Gastrocnemius medialis (tissue), 4 donors: ENCODE data around the gene NHLRC2.

Experiments
- POLR2A ChIP-seq, 2 donors: fragments of 450-650 bp; IDR thresholded peaks; one replicate each; pipeline ENCODE4 v1.6.1; 2017; ENCODE audit warnings: antibody characterized with exemption in 2 of 2, mild to moderate bottlenecking in 2 of 2, moderate library complexity in 2 of 2
- TF ChIP-seq, protein P1 (sequence below), 5 experiments: fragments of 450-650 bp in 3 of 5; fragments of 200-600 bp in 2 of 5; sonication (generic) in 2 of 5; IDR thresholded peaks in 4 of 5; conservative IDR thresholded peaks in 1 of 5; 1 replicate in 4 of 5; 2 replicates in 1 of 5; pipeline ENCODE4 v1.5.1; 2016 to 2019; ENCODE audit warnings: antibody characterized with exemption in 5 of 5, mild to moderate bottlenecking in 3 of 5, moderate library complexity in 3 of 5

DNA sequence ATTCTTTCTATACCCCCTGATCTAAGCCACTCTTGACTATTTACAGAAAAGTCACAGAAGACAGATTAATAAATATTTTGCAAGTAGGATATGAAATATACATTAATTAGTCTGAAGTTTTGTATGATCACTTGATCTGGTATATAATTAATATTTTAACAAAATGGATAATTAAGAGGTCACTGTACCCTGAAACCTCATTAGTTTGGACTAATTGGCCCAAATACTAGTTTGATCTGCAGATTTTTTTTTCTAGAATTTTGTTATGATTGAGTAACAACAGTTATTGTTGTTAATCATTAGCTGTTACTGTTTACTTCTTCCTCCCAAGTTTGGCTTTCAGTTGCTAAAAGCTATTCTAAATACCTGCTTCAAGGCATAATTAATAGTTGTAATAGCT, 2.7 kb downstream of the NHLRC2 start:
- TF ChIP-seq, protein P1, sequence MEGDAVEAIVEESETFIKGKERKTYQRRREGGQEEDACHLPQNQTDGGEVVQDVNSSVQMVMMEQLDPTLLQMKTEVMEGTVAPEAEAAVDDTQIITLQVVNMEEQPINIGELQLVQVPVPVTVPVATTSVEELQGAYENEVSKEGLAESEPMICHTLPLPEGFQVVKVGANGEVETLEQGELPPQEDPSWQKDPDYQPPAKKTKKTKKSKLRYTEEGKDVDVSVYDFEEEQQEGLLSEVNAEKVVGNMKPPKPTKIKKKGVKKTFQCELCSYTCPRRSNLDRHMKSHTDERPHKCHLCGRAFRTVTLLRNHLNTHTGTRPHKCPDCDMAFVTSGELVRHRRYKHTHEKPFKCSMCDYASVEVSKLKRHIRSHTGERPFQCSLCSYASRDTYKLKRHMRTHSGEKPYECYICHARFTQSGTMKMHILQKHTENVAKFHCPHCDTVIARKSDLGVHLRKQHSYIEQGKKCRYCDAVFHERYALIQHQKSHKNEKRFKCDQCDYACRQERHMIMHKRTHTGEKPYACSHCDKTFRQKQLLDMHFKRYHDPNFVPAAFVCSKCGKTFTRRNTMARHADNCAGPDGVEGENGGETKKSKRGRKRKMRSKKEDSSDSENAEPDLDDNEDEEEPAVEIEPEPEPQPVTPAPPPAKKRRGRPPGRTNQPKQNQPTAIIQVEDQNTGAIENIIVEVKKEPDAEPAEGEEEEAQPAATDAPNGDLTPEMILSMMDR (IDR thresholded peaks at IDR 0.05 in 4 of 5, conservative IDR thresholded peaks at IDR 0.05 in 1 of 5) = no peak
- TF ChIP-seq POLR2A (IDR thresholded peaks at IDR 0.05) = no peak
